PC-9 (cell line): Measurements from ENCODE around the gene HABP4. TPM values are rescaled to one million over a fixed set of nuclear protein-coding genes. Genes with fewer than 3 reads are reported as not detected.

Experiments
- BruUV-seq: library from RNA; stranded (reverse); fragments of 400-500 nt; replicated peaks from 2 replicates; lab custom pipeline; 2021; lab: Mats Ljungman, UMichigan
- CTCF ChIA-PET: fragments of 300-600 bp; sonication (Branson Sonifier 250); formaldehyde crosslinking; loops from one replicate; lab custom pipeline; 2022; ENCODE audit warnings: antibody characterized with exemption; lab: Charles Lee
- POLR2A ChIA-PET: fragments of 300-600 bp; sonication (Branson Sonifier 250); formaldehyde crosslinking; loops from one replicate; lab custom pipeline; 2022; ENCODE audit warnings: antibody characterized with exemption; ENCODE audit not compliant: unreplicated experiment; lab: Charles Lee
- DNase-seq, 2 experiments: peaks; one replicate each; pipeline versions ENCODE4 v3.0.0 to v3.0.0-alpha.2; 2015 to 2022; ENCODE audit warnings: mixed read lengths in 1 of 2
- H2AFZ ChIP-seq: fragments of 200-600 bp; sonication (generic); 2 replicates; pipeline ENCODE4 v1.8.1; 2017; ENCODE audit warnings: antibody characterized with exemption
- H3F3A ChIP-seq: fragments of 200-600 bp; sonication (generic); 2 replicates; pipeline ENCODE4 v1.8.1; 2017; ENCODE audit warnings: antibody characterized with exemption, mild to moderate bottlenecking, low read depth; ENCODE audit not compliant: insufficient read depth
- H3K27ac ChIP-seq: fragments of 200-600 bp; sonication (generic); 2 replicates; pipeline ENCODE4 v1.6.1; 2016; ENCODE audit warnings: mixed run types
- H3K27me3 ChIP-seq: fragments of 200-600 bp; sonication (generic); 2 replicates; pipeline ENCODE4 v1.6.1; 2016; ENCODE audit warnings: low read depth, mixed run types; ENCODE audit not compliant: insufficient read depth
- H3K36me3 ChIP-seq: fragments of 200-600 bp; sonication (generic); 2 replicates; pipeline ENCODE4 v1.6.1; 2016; ENCODE audit warnings: low read depth, mixed run types
- H3K4me1 ChIP-seq: fragments of 200-600 bp; sonication (generic); replicated peaks from 2 replicates; pipeline ENCODE4 v1.6.1; 2016; ENCODE audit warnings: mixed run types; ENCODE audit not compliant: insufficient read depth
- H3K4me2 ChIP-seq: fragments of 200-600 bp; sonication (generic); 2 replicates; pipeline ENCODE4 v1.6.1; 2017; ENCODE audit warnings: mixed run types
- H3K4me3 ChIP-seq: fragments of 200-600 bp; sonication (generic); 2 replicates; pipeline ENCODE4 v1.6.1; 2016; ENCODE audit warnings: mixed run types
- H3K79me2 ChIP-seq: fragments of 200-600 bp; sonication (generic); 2 replicates; pipeline ENCODE4 v1.6.1; 2017; ENCODE audit warnings: low read depth, mixed run types
- H3K9me2 ChIP-seq: fragments of 200-600 bp; sonication (generic); 2 replicates; pipeline ENCODE4 v1.8.1; 2017; ENCODE audit warnings: mild to moderate bottlenecking; ENCODE audit not compliant: insufficient read depth
- H3K9me3 ChIP-seq: fragments of 200-600 bp; sonication (generic); 2 replicates; pipeline ENCODE4 v1.8.1; 2016; ENCODE audit warnings: low read depth; ENCODE audit not compliant: insufficient read depth
- H4K20me1 ChIP-seq: fragments of 200-600 bp; sonication (generic); 2 replicates; pipeline ENCODE4 v1.8.1; 2017; ENCODE audit not compliant: insufficient read depth
- EZH2 ChIP-seq: fragments of 200-600 bp; sonication (generic); IDR thresholded peaks from 2 replicates; pipeline ENCODE4 v1.8.0; 2017; ENCODE audit warnings: antibody characterized with exemption, low read depth
- intact Hi-C: fragments of 100-400 bp; cut with micrococcal nuclease; formaldehyde crosslinking; loops from one replicate; pipeline ENCODE4 v1.10.0; 2022; ENCODE audit not compliant: unreplicated experiment
- total RNA-seq: library from RNA; stranded (reverse); gene quantifications from 2 replicates; pipeline ENCODE4 v1.2.3, GENCODE V29; 2021
- TF ChIP-seq, protein P1 (sequence below): fragments of 200-600 bp; sonication (generic); conservative IDR thresholded peaks from 2 replicates; pipeline ENCODE4 v1.6.1; 2017; ENCODE audit warnings: mixed run types, antibody characterized with exemption, mild to moderate bottlenecking, moderate library complexity

The HABP4 gene
- total RNA-seq, 1 experiment from 2014 or later: 8.1 TPM

GRCh38 chr9:96503918-96504317 lies 53.9 kb downstream of the HABP4 start:
- BruUV-seq: no TSS peak
- Histone ChIP-seq H3F3A (no peaks in the 10 kb centered on the region), H3K4me2 (no peak overlapping the region), H2AFZ (no peak overlapping the region), H4K20me1 (no peaks in the 10 kb centered on the region), H3K9me3 (no peaks in the 10 kb centered on the region), H3K79me2 (no peaks in the 10 kb centered on the region), H3K27ac (no peak overlapping the region), H3K36me3 (no peaks in the 10 kb centered on the region), H3K4me3 (no peak overlapping the region), H3K27me3 (no peaks in the 10 kb centered on the region), H3K4me1 (no peaks in the 10 kb centered on the region; the same call in 1 of the 2 replicates), H3K9me2 (no peaks in the 10 kb centered on the region)
- CTCF ChIA-PET: no interaction called here
- intact Hi-C loops: no loop called here
- no peak for TF ChIP-seq EZH2
- TF ChIP-seq, protein P1, sequence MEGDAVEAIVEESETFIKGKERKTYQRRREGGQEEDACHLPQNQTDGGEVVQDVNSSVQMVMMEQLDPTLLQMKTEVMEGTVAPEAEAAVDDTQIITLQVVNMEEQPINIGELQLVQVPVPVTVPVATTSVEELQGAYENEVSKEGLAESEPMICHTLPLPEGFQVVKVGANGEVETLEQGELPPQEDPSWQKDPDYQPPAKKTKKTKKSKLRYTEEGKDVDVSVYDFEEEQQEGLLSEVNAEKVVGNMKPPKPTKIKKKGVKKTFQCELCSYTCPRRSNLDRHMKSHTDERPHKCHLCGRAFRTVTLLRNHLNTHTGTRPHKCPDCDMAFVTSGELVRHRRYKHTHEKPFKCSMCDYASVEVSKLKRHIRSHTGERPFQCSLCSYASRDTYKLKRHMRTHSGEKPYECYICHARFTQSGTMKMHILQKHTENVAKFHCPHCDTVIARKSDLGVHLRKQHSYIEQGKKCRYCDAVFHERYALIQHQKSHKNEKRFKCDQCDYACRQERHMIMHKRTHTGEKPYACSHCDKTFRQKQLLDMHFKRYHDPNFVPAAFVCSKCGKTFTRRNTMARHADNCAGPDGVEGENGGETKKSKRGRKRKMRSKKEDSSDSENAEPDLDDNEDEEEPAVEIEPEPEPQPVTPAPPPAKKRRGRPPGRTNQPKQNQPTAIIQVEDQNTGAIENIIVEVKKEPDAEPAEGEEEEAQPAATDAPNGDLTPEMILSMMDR: no peak
- POLR2A ChIA-PET: no interaction called here
- DNase-seq: no peak

- H3K9me3 ChIP-seq: no peaks in the 10 kb centered on the region
- no peaks in the 10 kb centered on the region for H3K27me3 ChIP-seq
- H3K9me2 ChIP-seq: no peaks in the 10 kb centered on the region
- H3K79me2 ChIP-seq: no peaks in the 10 kb centered on the region
- no peak overlapping the region for H2AFZ ChIP-seq
- no peak for TF ChIP-seq EZH2
- TF ChIP-seq, protein P1: no peak
- no peak overlapping the region for H3K27ac ChIP-seq
- ChIA-PET CTCF (interaction anchor here (0.5 kb wide), 1 partner anchor 238 kb away, joined by 5 read pairs; no protein-coding TSS in a partner anchor), POLR2A (no interaction called here)
- intact Hi-C loops: no loop called here
- H4K20me1 ChIP-seq: no peaks in the 10 kb centered on the region
- no peaks in the 10 kb centered on the region; the same call in 1 of the 2 replicates for H3K4me1 ChIP-seq
- no peak overlapping the region for H3K4me2 ChIP-seq
- H3K36me3 ChIP-seq: no peaks in the 10 kb centered on the region
- BruUV-seq: no TSS peak
- no peak for DNase-seq
- H3K4me3 ChIP-seq: no peak overlapping the region
- no peaks in the 10 kb centered on the region for H3F3A ChIP-seq
Observed at GRCh38 chr9:96505316-96505991, 55.5 kb downstream of the HABP4 start.

- CTCF ChIA-PET: no interaction called here
- no TSS peak for BruUV-seq
- no peaks in the 10 kb centered on the region for H3K27me3 ChIP-seq
Observed at GRCh38 chr9:96508227-96508940, 58.4 kb downstream of the HABP4 start.

More at GRCh38 chr9:96508227-96508940, 58.4 kb downstream of the HABP4 start:
- Histone ChIP-seq H3K27ac (no peak overlapping the region), H3K4me1 (no peaks in the 10 kb centered on the region; the same call in 1 of the 2 replicates), H4K20me1 (no peaks in the 10 kb centered on the region), H3K9me2 (no peaks in the 10 kb centered on the region), H3K79me2 (no peaks in the 10 kb centered on the region), H3K4me2 (no peak overlapping the region), H3K9me3 (no peaks in the 10 kb centered on the region), H3K4me3 (no peak overlapping the region), H2AFZ (no peak overlapping the region), H3K36me3 (no peaks in the 10 kb centered on the region), H3F3A (no peaks in the 10 kb centered on the region)
- POLR2A ChIA-PET: no interaction called here
- no peak for DNase-seq
- intact Hi-C loops: no loop called here
- TF ChIP-seq EZH2: no peak
- TF ChIP-seq, protein P1: no peak
